Lung (tissue), 12 donors: ENCODE results near the gene XYLT1. TPM values are rescaled to one million over a fixed set of nuclear protein-coding genes. Genes with fewer than 3 reads are reported as not detected.
A peak's percentile ranks its signal among the peaks of the same experiment; 100 is the strongest.

Experiments used
- ATAC-seq: fragments of 200-7000 bp; cut with Tn5 transposase; one replicate; pipeline ENCODE4 v1.9.1; 2020; ENCODE audit warnings: moderate number of reproducible peaks; ENCODE audit not compliant: insufficient read depth, low FRiP score
- DNase-seq, 3 donors: peaks; one replicate each; pipeline ENCODE4 v3.0.0-alpha.2; 2013 to 2017
- H3K27ac ChIP-seq, 2 donors: one replicate each; pipeline ENCODE4 v1.5.1; 2013; ENCODE audit warnings: mild to moderate bottlenecking in 2 of 2, moderate library complexity in 2 of 2, control low read depth in 1 of 2, inconsistent platforms in 1 of 2, low read depth in 1 of 2, low read length in 1 of 2
- H3K27me3 ChIP-seq, 3 donors: one replicate each; pipeline ENCODE4 v1.5.1; 2013; ENCODE audit warnings: low read length in 2 of 3; ENCODE audit not compliant: control insufficient read depth in 3 of 3, insufficient read depth in 3 of 3
- H3K36me3 ChIP-seq, 4 donors: one replicate each; pipeline ENCODE4 v1.5.1; 2013; ENCODE audit warnings: low read length in 4 of 4, mild to moderate bottlenecking in 1 of 4, moderate library complexity in 1 of 4; ENCODE audit not compliant: control insufficient read depth in 4 of 4, insufficient read depth in 4 of 4
- H3K4me1 ChIP-seq, 5 donors: one replicate each; pipeline ENCODE4 v1.5.1; 2013; ENCODE audit warnings: low read length in 5 of 5, mild to moderate bottlenecking in 2 of 5, moderate library complexity in 1 of 5; ENCODE audit not compliant: control insufficient read depth in 5 of 5, insufficient read depth in 5 of 5
- H3K4me3 ChIP-seq: one replicate; pipeline ENCODE4 v1.5.1; 2013; ENCODE audit warnings: mild to moderate bottlenecking, control low read depth, moderate library complexity
- H3K9ac ChIP-seq, 2 donors: one replicate each; pipeline ENCODE4 v1.5.1; 2013; ENCODE audit warnings: low read length in 2 of 2, control low read depth in 1 of 2; ENCODE audit not compliant: insufficient read depth in 1 of 2
- H3K9me3 ChIP-seq, 4 donors: one replicate each; pipeline ENCODE4 v1.5.1; 2013; ENCODE audit warnings: low read length in 3 of 4, mild to moderate bottlenecking in 1 of 4, moderate library complexity in 1 of 4; ENCODE audit not compliant: control insufficient read depth in 4 of 4, insufficient read depth in 3 of 4
- CTCF ChIP-seq: IDR thresholded peaks from 2 replicates; pipeline ENCODE4 v1.5.1; 2012; ENCODE audit warnings: mild to moderate bottlenecking; ENCODE audit errors: control extremely low read depth, extremely low read depth
- WGBS, 2 donors: extraction: QIAGEN DNeasy Blood & Tissue Kit; methylation state at CpG; one replicate each; pipeline ENCODE4 v1.1.7; 2013; 5-methylcytosine and 5-hydroxymethylcytosine counted together
- polyA plus RNA-seq, 2 donors: library from polyadenylated mRNA; stranded (reverse); fragments of 200-250 nt; gene quantifications; one replicate each; pipeline ENCODE4 v1.2.1, GENCODE V29; 2013
- total RNA-seq, 2 donors: library from RNA; depleted of rRNA in 1 of 2; stranded (reverse); fragments of >200 nt in 1 of 2; gene quantifications; one replicate each; pipeline ENCODE4 v1.2.1, GENCODE V29; 2014 to 2021
- donor health status: control.
- donor health status: control.
- donor health status: Bipolar disorder and iron deficiency.
- donor health status: healthy.
- donor health status: DM: yes; HTN: yes; CAD: no.

Gene XYLT1
- total and polyA plus RNA-seq, 4 donors = 1.4 to 11.5 (median 6.9) TPM

GRCh38 chr16:17227278-17227677, 243.5 kb downstream of the XYLT1 start:
- no peak overlapping the region for H3K9ac ChIP-seq
- WGBS, 2 donors = 75 to 83% methylated on average over 2 of the region's 2 CpGs
- no peak for TF ChIP-seq CTCF

GRCh38 chr16:17225541-17225940, 245.2 kb downstream of the XYLT1 start:
- ATAC-seq (no peak), DNase-seq (no peak)
- Histone ChIP-seq H3K36me3 (no peaks in the 10 kb centered on the region), H3K9ac (no peak overlapping the region), H3K27ac (peak overlapping the region in 1 of 2 donors; percentile 52), H3K9me3 (no peaks in the 10 kb centered on the region), H3K27me3 (no peaks in the 10 kb centered on the region), H3K4me3 (no peak overlapping the region), H3K4me1 (peaks cover 2 to 22% (median 6%) of the 10 kb centered on the region in 5 donors)
- TF ChIP-seq CTCF = no peak
- 67 to 71% methylated on average over 7 of the region's 7 CpGs for WGBS, 2 donors

More at GRCh38 chr16:17227278-17227677, 243.5 kb downstream of the XYLT1 start:
- ATAC-seq (no peak), DNase-seq (no peak)
- peaks cover 2 to 21% (median 6%) of the 10 kb centered on the region in 5 donors for H3K4me1 ChIP-seq
- no peak overlapping the region for H3K27ac ChIP-seq
- no peaks in the 10 kb centered on the region for H3K9me3 ChIP-seq
- no peak overlapping the region for H3K4me3 ChIP-seq
- H3K36me3 ChIP-seq = no peaks in the 10 kb centered on the region
- no peaks in the 10 kb centered on the region for H3K27me3 ChIP-seq

GRCh38 chr16:17224879-17225281, 245.9 kb downstream of the XYLT1 start:
- ATAC-seq (peak; percentile 73), DNase-seq (peak; percentile 61 to 79 (median 71))
- Histone ChIP-seq H3K27me3 (no peaks in the 10 kb centered on the region), H3K27ac (peak overlapping the region in 1 of 2 donors; percentile 52), H3K9ac (no peak overlapping the region), H3K9me3 (no peaks in the 10 kb centered on the region), H3K4me1 (peaks cover 2 to 22% (median 6%) of the 10 kb centered on the region in 5 donors), H3K36me3 (no peaks in the 10 kb centered on the region), H3K4me3 (no peak overlapping the region)
- 13 to 20% methylated on average over 4 of the region's 4 CpGs for WGBS, 2 donors
- TF ChIP-seq CTCF = no peak

GRCh38 chr16:17224350-17224749, 246.4 kb downstream of the XYLT1 start:
- H3K27me3 ChIP-seq = no peaks in the 10 kb centered on the region
- no peak overlapping the region for H3K27ac ChIP-seq
- H3K4me1 ChIP-seq = peaks cover 2 to 22% (median 6%) of the 10 kb centered on the region in 5 donors
- WGBS, 2 donors = 74 to 80% methylated on average over 5 of the region's 5 CpGs
- DNase-seq (no peak), ATAC-seq (no peak)
- H3K9me3 ChIP-seq = no peaks in the 10 kb centered on the region
- H3K36me3 ChIP-seq = no peaks in the 10 kb centered on the region
- no peak for TF ChIP-seq CTCF
- H3K9ac ChIP-seq = no peak overlapping the region
- H3K4me3 ChIP-seq = no peak overlapping the region
